T-helper 1 cell (primary cell): ENCODE measurements around the gene PKN2.

Source experiments
- DNase-seq, 5 donors: peaks; one replicate each; pipeline ENCODE4 v3.0.0-alpha.2; 2012 to 2020
- total RNA-seq, 4 donors: gene quantifications; one replicate each; lab custom pipeline; 2026; lab: John Stamatoyannopoulos, UW

The PKN2 gene
- 59.6 to 76.7 (median 66.2) reads per million in 4 donors for total RNA-seq

DNA sequence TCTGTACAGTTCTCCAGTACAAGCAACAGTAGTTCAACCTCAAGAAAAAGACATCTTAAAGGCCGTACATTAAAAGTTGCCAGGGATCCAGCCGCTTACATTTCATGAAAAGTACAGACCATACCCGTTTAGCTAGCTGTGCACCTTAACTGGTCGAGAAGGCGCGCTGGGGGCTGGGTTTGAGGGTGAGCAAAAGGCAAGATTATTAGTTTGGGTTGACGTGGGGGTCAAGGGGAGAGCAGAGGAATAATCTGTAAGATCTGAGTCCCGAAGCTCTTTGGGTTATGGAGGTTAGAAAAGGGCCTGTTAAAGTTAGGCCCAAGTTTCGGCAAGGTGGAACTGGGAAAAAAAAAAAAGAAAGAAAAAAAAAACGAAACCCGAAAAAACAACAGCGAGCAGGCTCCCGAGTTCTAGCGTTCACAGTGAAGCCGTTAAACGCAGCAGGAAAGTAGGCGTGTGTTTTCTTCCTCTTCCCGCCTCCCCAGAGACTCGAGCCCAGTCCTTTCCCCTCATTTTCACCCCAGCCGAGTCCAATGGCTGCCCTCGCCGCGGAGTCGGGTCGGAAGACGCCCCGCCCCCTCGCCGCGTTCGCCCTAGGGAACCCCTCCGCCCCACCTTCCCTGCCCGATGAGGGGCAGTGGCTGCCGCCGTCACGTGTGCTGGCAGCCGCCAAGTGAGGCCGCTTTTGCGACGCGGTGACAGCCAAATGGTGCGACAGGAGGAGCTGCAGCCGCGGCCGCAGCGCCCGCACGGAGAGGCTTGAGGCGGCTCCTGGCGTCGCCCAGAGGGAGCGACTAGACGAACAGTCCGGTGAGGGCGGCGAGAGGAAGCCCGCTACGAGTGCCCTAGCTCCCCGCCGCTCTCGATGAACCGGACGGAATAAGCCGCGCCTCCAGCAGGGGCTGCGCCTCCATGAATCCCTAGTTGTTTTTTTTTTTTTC, at the start of gene PKN2:
Gene PKN2 (plus strand): TSS at position 733 of the 941 bp plus-strand sequence. CDS start 308 bp downstream, outside the sequence.
- peak; percentile 94 to 99 (median 95) for DNase-seq

DNA sequence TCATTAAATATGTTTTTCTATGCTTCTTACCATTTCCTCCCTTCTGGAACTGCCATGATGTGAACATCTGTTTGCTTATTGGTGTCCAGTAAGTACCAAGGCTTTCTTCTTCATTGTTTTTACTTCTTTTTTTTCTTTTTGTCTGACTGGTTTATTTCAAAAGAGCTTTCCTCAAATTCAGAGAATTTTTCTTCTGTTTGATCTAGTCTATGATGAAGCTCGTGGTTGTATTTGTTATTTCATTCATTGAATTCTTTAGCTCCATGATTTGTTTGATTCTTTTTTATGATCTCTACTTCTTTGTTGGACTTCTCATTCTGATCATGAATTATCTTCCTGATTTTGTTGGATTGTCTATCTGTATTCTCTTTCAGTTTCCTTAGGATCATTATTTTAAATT, 49.5 kb upstream of the PKN2 start:
- no peak for DNase-seq

DNA sequence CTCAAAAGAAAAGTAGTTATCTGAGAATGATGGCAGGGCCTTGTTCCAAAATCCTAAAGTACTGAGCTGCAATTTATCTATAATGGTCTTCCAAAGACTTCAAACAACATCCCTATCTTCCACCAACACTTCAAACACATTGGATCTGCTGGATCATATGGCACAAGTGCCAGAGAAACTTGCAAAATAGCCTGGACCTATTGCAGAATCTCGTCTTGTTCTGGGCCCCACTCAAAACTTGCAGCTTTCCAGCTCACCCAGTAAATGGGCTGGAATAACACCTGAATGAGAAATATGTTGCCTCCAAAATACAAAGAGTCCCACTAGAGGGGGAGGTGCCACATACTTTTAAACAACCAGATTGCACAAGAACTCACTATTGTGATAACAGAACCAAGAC, 44.0 kb upstream of the PKN2 start:
- DNase-seq: no peak

DNA sequence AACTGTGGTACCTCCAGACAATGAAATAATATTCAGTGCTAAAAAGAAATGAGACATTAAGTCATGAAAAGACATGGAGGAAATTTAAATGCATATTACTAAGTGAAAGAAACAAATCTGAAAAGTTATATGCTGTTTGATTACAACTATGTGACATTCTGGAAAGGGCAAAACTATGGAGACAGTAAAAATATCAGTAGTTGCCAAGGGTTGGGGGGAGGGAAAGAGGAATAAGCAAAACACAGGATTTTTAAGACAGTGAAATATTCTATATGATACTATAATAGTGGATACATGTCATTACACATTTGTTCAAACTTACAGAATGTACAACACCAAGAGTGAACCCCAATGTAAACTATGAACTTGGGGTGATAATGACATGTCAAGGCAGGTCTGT, 38.2 kb upstream of the PKN2 start:
- no peak for DNase-seq

- no peak for DNase-seq
Observed at GRCh38 chr1:88646476-88647248, 37.4 kb upstream of the PKN2 start.

- DNase-seq: no peak
Observed at GRCh38 chr1:88647249-88647645, 36.8 kb upstream of the PKN2 start.

DNA sequence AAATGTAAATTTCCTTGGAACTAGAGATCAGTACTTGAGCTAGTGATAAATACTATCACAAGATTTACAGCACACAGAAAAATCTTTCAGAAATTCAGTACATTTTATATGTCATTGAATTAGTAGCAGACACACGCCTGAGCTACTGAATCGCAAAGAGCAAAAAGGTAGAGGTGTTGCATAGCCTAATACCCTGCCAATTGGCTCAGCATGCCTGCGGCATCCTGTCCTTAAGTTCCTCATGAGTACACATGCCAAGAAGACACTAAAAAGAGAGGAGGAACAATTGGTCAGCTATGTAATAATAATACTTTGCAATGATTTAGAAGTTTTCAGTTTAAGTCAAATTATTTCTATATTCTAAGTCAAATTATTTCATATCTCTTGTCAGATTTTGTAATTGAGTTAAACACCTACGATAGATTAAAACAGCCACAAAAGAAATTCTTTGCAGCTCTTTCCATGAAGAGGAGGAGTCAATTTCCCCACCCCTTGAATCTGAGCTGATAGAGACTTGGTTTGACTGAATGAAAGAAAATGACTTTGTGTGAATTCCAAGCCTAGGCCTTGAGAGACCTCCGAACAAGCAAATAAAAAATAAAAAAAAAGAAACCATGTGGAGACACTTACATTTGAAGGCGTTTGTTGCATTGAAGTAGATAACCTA, 36.2 kb upstream of the PKN2 start:
- DNase-seq: no peak

DNA sequence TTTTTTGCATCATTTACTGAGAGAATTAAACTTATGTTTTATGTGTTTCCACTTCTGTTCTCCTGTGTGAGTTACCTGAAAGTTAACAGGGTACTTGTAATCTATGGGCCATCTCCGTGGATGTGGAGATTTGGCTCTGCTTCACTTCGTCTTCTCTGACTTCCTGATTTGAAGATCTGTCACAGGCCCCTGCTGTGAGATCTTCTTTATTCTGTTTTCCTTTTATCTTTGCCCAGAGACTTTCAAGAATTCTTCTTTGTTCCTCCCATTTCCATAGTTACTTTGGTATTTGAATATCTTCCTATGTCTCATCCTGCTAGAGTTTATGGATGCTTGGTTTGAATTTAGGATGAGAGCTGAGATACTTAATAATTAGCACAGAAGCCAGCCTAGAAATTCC, 35.4 kb upstream of the PKN2 start:
- DNase-seq: no peak

GRCh38 chr1:88649932-88650331, 34.1 kb upstream of the PKN2 start:
- no peak for DNase-seq

DNA sequence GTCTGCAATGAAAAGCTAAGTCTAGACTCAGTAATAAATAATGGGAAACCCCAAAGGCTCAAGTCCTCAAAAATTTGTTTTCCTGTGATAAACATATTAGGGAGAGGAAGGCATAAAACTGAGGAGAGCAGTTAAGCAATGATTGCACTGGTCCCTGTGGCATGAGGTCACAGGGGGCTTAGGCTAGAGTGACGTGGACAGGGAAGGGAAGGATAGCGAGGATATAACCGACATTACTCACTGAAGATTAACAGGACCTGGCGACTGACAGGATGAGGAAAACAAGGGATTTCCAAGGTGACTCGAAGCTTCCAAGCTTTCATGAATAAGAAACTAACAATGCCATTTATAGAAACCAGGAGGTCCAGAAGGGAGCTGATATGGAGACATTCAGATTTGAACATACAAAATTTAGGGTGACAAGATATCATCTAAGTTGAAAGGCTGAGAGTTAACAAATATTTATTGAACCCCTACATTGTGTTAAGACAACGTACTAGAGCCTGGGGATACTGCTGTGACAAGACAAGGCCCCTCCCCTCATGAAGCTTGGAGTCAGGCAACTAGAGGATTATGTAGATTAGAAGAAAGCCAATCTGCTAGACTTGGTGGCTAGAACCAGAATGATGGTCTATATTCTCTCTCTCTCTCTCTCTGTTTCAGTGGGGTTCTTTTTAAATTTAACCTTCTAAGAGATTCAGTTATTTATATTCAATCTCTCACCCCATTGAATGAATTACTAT, 33.2 kb upstream of the PKN2 start:
- no peak for DNase-seq

DNA sequence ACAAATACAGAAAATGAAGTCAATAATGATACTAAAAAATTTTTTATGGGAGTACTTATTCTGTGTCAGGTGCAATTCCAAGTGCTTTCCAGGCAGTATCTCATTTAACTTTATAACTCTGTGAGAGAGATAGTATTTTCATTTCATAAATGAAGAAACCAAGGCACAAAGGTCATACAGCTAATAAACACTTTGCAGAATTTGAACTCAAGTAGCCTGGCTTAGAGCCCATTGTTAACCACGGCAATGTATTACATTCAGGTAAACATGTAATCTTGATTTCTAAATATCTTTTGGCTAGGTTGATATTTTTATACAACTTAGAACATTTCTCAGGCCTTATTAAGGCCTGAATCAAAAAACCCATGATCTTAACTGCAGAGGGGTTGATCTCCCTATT, 28.9 kb upstream of the PKN2 start:
- no peak for DNase-seq

DNA sequence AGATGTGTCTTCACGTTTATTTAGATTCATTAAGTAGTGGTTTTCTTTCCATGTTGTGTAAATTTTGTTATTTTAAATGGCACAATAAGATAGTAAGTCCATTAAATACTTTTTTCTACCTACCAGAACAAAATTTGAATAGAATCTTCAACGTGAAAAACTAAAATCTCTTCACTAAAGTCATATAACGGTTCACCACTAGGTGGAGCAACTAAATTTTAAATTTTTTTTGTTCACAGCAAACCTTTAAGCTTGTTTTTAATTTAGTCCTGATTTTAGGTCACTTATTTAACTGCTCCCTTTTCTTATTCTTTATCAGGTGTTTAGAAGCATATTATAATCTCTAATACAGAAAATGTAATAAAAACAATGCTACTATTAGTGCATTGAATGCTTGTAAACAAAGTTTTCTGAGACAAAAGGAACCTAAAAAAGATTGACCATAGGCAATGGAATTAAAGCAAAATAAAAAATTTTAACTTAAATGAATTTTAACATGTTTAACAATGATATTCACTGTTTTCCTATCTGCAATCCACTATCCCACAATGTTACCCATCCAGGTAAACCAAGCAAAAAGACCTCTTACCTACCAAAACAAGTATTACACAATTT, 28.3 kb upstream of the PKN2 start:
- peak in 1 of 5 donors; percentile 7 for DNase-seq

DNA sequence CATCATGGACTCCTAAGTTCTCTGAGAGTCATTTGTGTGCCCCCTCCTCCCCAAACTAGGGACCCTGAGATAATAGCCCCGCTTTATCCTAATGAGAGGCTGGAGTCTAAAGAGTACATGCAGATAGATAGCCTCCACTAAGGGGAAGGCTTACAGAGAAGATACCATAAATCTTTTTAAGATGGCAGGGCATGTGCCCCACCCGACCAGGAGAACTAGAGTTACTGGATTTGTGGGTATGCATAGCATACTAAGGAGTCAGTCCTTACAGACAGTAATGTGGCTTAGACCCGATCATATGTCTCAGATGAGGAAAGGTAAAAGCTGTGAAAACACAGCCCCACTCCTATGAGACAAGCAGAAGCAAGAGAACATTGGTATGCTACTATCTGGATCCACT, 25.7 kb upstream of the PKN2 start:
- no peak for DNase-seq

- DNase-seq: no peak
Observed at GRCh38 chr1:88659552-88659951, 24.5 kb upstream of the PKN2 start.

GRCh38 chr1:88661188-88661587, 22.9 kb upstream of the PKN2 start:
- DNase-seq: no peak

DNA sequence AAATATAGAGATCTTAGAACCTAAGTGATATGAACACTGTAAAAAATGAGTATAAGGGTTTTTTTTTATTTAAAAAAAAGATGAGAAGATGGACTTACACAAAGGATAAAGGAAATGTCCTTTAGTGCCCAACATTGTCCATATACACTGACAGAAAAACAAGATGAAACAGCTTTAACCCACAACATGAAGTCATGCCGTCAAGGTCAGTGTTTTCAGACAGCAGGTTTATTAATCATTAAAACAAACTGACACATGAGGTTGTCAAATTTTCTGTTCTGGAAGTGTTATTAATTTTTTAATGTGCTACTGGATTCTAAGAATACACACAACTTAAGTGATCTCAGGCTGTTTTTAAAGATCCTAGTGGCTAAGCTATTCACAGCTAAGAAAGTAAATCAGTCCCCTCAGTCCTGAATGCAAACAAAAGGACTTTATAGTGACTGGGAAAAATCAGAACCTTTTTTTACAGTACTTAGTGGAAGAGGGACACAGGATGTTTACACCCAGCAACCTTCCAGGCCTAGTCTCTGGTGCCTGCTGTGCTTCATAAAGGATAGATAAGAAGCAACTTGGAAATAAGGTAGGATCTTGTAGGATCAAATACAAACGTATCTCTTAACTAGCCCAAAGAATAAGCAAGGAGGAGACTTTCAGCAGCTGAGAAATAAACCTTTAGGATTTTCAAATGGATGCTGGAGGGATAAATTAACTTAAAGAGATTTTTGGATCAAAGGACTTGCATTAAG, 21.9 kb upstream of the PKN2 start:
- DNase-seq: no peak

GRCh38 chr1:88662723-88663122, 21.4 kb upstream of the PKN2 start:
- DNase-seq: no peak

DNA sequence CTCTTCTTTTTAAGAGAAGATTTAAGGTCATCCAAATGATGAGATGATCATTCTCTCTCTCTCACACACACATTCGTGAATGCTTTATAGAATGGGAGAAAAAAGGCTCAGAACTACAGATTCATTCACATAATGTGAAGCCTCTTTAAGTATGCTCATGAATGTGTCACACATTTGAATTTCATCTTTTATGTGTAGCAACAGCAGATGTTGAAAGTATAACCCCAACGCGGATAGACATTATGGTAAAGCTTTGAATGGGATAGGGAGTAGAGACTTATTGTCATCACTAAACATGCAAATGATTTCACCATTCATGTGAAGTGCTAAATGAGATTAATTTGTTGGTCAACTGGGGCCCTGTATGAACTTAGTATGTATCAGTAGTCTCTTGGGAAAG, 15.7 kb upstream of the PKN2 start:
- DNase-seq: no peak

DNA sequence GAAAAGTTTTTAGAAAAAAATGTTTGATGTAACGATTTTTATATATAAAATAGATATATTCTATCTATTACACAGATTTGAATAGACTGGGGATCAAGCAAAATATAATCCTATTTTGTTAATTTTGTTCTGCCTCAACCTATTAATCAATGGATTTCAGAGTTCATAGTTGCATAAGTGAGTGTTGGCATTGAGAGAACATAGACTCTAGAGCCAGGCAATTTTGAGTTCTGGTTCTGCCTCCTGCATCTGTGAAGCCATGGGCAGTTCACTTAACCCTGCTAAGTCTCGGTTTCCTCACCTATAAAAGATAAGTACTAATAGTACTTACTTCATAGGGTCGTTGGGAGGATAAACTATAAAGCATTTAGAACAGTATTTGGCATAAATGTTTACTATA, 13.6 kb upstream of the PKN2 start:
- DNase-seq: no peak

GRCh38 chr1:88673446-88673845, 10.6 kb upstream of the PKN2 start:
- DNase-seq: no peak

DNA sequence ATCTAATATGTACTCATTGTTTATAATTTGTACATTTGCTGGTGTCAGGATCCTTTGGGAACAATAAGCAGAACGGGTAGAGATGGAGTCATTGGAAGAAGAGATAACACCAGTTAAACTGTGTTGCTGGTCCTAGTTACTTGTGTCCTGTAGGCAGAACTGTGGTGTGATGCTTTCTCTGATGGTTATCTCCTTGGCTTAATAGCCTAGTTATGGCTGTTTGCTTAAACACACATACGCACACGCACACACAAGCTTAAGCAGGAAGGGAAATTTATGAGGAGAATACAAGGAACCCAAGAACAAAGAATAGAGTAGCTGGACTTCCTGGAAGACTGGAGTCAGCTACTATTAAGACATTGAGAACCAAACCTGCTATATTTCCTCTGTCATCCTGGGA, 5.7 kb upstream of the PKN2 start:
- DNase-seq: no peak
